ENCODE measurements around the gene RNF215. TPM values are rescaled to one million over a fixed set of nuclear protein-coding genes. Genes with fewer than 3 reads are reported as not detected.

Gene RNF215
- total and polyA plus RNA-seq, 2 of the 13 experiments (the other 11 are each of a cell fraction or from before 2014, with no cell fraction given), result 5.3 to 6.1 TPM

GRCh38 chr22:30404307-30404706, 17.1 kb upstream of the RNF215 start (continued):
- TF ChIP-seq AGO2 (optimal IDR thresholded peaks at IDR 0.05; ENCODE audit: low read depth, low read length) (no peak), CEBPB (IDR thresholded peaks at IDR 0.05; ENCODE audit: borderline replicate concordance, low read depth, low read length) (no peak), HNF4G (IDR thresholded peaks at IDR 0.05; ENCODE audit: borderline replicate concordance, low read depth, low read length) (peak; percentile 72), HNF4G (CRISPR knock-in tag; IDR thresholded peaks at IDR 0.05; ENCODE audit: borderline replicate concordance, low read depth) (peak; percentile 65; the same call in 1 of the 2 replicates), ZSCAN5A (CRISPR knock-in tag; IDR thresholded peaks at IDR 0.05; ENCODE audit: borderline replicate concordance) (no peak), ZNF143 (CRISPR knock-in tag; IDR thresholded peaks at IDR 0.05) (no peak), ZNF766 (CRISPR knock-in tag; IDR thresholded peaks at IDR 0.05; ENCODE audit: borderline replicate concordance) (no peak), CREM (IDR thresholded peaks at IDR 0.05) (peak; percentile 34; the same call in 1 of the 2 replicates), CREM (CRISPR knock-in tag; IDR thresholded peaks at IDR 0.05) (no peak), RNF2 (conservative IDR thresholded peaks at IDR 0.05; ENCODE audit: low read depth) (no peak), ARHGAP35 (CRISPR knock-in tag; IDR thresholded peaks at IDR 0.05; ENCODE audit: borderline replicate concordance) (no peak), HNF4A (CRISPR knock-in tag; IDR thresholded peaks at IDR 0.05) (peak; percentile 91), KDM6A (CRISPR knock-in tag; IDR thresholded peaks at IDR 0.05; ENCODE audit: low read depth) (no peak), FOXA3 (CRISPR knock-in tag; IDR thresholded peaks at IDR 0.05) (no peak; the same call in 1 of the 2 replicates), PHF20 (CRISPR knock-in tag; IDR thresholded peaks at IDR 0.05) (no peak), ZNF441 (CRISPR knock-in tag; IDR thresholded peaks at IDR 0.05; ENCODE audit: borderline replicate concordance) (no peak), YEATS4 (CRISPR knock-in tag; IDR thresholded peaks at IDR 0.05; ENCODE audit: borderline replicate concordance) (no peak), HDAC1 (CRISPR knock-in tag; IDR thresholded peaks at IDR 0.05) (peak; percentile 50; the same call in 1 of the 2 replicates), ZSCAN30 (CRISPR knock-in tag; IDR thresholded peaks at IDR 0.05) (no peak), PRDM10 (CRISPR knock-in tag; IDR thresholded peaks at IDR 0.05; ENCODE audit: low read depth) (no peak), ZBTB1 (CRISPR knock-in tag; IDR thresholded peaks at IDR 0.05; ENCODE audit: borderline replicate concordance) (no peak), HDAC6 (IDR thresholded peaks at IDR 0.05; ENCODE audit: low read depth, low read length) (no peak)
- TF ChIP-seq, protein P1, sequence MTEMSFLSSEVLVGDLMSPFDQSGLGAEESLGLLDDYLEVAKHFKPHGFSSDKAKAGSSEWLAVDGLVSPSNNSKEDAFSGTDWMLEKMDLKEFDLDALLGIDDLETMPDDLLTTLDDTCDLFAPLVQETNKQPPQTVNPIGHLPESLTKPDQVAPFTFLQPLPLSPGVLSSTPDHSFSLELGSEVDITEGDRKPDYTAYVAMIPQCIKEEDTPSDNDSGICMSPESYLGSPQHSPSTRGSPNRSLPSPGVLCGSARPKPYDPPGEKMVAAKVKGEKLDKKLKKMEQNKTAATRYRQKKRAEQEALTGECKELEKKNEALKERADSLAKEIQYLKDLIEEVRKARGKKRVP (CRISPR knock-in tag; IDR thresholded peaks at IDR 0.05), result no peak
- TF ChIP-seq, protein P2, sequence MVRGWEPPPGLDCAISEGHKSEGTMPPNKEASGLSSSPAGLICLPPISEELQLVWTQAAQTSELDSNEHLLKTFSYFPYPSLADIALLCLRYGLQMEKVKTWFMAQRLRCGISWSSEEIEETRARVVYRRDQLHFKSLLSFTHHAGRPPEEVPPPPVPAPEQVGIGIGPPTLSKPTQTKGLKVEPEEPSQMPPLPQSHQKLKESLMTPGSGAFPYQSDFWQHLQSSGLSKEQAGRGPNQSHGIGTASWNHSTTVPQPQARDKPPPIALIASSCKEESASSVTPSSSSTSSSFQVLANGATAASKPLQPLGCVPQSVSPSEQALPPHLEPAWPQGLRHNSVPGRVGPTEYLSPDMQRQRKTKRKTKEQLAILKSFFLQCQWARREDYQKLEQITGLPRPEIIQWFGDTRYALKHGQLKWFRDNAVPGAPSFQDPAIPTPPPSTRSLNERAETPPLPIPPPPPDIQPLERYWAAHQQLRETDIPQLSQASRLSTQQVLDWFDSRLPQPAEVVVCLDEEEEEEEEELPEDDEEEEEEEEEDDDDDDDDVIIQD (CRISPR knock-in tag; IDR thresholded peaks at IDR 0.05; ENCODE audit: low read depth), result no peak
